ENCODE results near the gene CNTNAP2.
"Not testable (repeated sequence)": the region's sequence is repeated elsewhere in the genome, so short reads cannot be mapped to it uniquely, and the experiment has no call there.

Gene CNTNAP2

DNA sequence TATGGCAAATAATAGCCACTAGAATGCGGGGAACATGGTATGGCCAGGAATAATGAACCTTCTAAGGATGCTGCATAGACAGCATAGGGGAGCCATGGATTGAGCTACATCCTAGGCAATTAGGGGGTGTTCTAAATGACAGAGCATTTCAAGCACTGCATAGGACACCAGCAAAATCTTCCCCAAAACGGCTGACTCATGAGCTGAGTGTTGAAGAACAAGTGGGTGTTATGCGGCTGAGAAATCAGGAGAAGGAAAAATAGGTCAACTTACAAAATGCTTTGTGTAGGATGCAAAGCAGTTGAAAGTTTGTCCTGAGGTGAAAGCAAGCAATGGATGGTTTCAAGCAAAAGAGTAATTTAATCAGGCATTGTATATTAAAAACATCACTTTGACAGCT lies 1450.4 kb downstream of the CNTNAP2 start:
- TF ChIP-seq GATA1 (IDR thresholded peaks at IDR 0.05; ENCODE audit: low read depth, low read length) (no peak), POLR2A (IDR thresholded peaks at IDR 0.05; ENCODE audit: low read length) (no peak)
- DNase-seq = no peak

DNA sequence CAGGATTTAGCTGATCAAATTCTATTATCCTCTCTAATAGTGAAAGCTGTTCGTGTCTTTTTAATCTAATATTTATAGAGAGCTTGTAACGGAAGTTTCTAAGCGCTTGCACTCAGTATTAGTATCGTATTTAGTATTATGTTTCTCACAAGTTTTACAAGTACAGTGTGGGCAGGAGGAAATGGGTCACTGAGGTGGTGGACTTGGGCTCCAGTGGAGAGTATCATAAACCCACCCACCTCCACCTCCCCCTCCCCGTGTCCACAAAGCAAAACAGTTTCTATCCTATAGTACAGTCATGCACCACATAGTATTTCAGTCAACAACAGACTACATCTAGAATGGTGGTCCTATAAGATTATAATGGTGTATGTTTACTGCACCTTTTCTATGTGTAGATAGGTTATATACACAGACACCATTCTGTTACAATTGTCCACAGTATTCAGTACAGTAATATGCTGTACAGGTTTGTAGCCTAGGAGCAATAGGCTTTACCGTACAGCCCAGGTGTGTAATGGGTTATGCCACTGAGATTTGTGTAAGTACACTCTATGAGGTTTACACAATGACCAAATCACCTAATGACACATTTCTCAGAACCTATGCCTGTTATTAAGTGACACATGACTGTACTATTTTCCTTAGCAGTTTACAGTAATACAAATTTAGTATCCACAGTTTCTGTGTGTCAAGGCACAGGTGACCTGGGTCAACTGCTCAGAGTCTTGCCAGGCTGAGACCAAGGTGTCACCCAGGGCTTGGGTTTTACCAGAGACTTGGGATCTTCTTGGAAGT lies 1452.7 kb downstream of the CNTNAP2 start:
- no peak for DNase-seq
- TF ChIP-seq POLR2A (IDR thresholded peaks at IDR 0.05; ENCODE audit: low read length) = no peak
- TF ChIP-seq GATA1 (IDR thresholded peaks at IDR 0.05; ENCODE audit: low read depth, low read length) = no peak

DNA sequence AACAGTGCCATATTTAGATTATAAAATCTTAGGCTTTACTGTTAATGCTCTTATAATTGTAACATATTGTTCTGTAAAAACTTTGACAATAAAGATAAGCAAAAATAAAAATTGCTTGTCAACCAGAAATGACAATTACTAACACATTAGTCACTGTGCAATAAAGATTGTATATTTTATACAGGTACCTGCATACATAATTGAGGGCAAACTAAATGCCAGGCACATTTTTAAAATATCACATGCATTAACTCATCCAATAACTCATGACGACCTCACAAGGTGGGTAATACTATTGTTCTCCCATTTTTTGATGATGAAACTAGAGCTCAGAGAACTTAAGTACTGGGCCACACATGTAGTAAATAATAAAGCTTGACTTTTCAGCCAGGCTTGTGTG lies 1453.8 kb downstream of the CNTNAP2 start:
- TF ChIP-seq POLR2A (IDR thresholded peaks at IDR 0.05; ENCODE audit: low read length) = no peak
- TF ChIP-seq GATA1 (IDR thresholded peaks at IDR 0.05; ENCODE audit: low read depth, low read length) = no peak
- DNase-seq = no peak

DNA sequence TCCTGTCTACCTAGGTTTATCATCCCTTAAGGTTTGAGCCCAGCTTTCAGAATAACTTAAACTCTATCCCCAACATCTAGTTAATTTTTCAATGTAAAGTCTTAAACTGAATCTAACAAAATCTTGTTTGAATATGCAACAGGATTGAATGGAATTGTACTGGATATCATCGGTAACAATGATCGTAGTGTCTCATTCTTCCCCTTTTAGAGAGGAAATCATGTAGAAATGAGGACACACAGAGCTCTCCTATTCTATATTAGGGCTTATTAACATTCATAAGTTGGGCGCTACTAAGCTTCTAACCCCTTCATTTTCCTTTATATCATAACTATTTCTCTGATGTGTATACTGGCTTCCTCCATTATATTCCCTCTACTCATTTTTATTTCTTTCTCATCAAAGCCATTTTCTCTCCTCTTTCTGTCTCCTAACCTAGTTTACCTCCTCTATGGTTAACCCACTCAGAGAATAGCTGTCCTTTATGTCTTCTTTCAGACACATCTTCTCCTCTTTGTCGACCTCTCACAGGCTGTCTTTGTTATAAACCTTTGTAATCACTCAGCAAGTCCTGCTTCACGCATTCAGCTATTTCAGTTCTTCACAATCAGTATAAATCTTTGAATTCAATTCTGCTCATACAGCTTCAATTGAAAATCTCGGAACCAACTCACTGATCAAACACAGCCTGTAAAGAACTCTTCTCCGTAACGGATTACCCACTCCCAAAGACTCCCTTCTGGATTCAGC lies 1455.0 kb downstream of the CNTNAP2 start:
- TF ChIP-seq POLR2A (IDR thresholded peaks at IDR 0.05; ENCODE audit: low read length) (no peak), GATA1 (IDR thresholded peaks at IDR 0.05; ENCODE audit: low read depth, low read length) (no peak)

GRCh38 chr7:147578196-147578595 lies 1461.6 kb downstream of the CNTNAP2 start:
- TF ChIP-seq GATA1 (IDR thresholded peaks at IDR 0.05; ENCODE audit: low read depth, low read length) (no peak), POLR2A (IDR thresholded peaks at IDR 0.05; ENCODE audit: low read length) (no peak)
- DNase-seq = no peak

More for the DNA sequence above, 1455.0 kb downstream of the CNTNAP2 start:
- DNase-seq = no peak

GRCh38 chr7:147579148-147579547 lies 1462.5 kb downstream of the CNTNAP2 start:
- TF ChIP-seq GATA1 (IDR thresholded peaks at IDR 0.05; ENCODE audit: low read depth, low read length) (no peak), POLR2A (IDR thresholded peaks at IDR 0.05; ENCODE audit: low read length) (no peak)
- no peak for DNase-seq

- no peak for DNase-seq
- TF ChIP-seq GATA1 (IDR thresholded peaks at IDR 0.05; ENCODE audit: low read depth, low read length) (no peak), POLR2A (IDR thresholded peaks at IDR 0.05; ENCODE audit: low read length) (no peak)
Observed at GRCh38 chr7:147584771-147585193, 1468.2 kb downstream of the CNTNAP2 start.

DNA sequence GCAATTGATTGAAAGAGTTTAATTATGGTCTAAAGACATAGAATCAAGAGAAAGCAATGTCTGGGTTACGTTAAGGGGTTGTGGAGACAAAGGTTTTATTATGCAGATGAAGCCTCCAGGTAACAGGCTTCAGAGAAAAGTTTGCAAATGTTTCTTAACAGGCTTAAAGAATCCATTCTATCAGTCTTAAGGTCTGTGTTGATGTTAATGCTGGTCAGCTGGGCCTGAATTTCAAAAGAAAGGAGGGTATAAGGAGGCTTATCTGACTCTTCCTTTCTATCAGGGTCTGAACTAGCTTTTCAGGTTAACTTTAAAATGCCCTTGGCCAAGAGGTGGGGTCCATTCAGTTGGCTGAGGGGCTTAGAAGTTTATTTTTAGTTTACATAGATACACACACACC lies 1469.5 kb downstream of the CNTNAP2 start:
- DNase-seq = no peak
- TF ChIP-seq POLR2A (IDR thresholded peaks at IDR 0.05; ENCODE audit: low read length) = no peak
- no peak for TF ChIP-seq GATA1 (IDR thresholded peaks at IDR 0.05; ENCODE audit: low read depth, low read length)

DNA sequence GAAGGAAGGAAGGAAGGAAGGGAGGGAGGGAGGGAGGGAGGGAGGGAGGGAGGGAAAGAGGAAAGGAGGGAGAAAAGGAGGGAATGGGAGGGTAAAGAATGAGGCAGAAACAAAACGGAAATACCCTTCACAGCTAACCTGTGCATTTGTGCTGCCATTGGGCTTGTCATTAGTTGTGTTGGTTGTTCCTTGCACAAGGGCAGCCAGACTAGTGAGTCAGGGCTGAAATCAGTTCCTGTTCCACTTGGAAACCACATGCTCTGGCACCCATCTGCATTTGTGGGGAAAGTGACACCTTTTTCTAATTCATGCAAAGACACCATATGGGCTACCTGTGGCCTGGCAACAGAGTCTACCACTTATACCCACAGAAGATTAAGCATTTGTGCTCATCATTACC lies 1469.9 kb downstream of the CNTNAP2 start:
- no peak for DNase-seq
- TF ChIP-seq POLR2A (IDR thresholded peaks at IDR 0.05; ENCODE audit: low read length) = no peak
- no peak for TF ChIP-seq GATA1 (IDR thresholded peaks at IDR 0.05; ENCODE audit: low read depth, low read length)

DNA sequence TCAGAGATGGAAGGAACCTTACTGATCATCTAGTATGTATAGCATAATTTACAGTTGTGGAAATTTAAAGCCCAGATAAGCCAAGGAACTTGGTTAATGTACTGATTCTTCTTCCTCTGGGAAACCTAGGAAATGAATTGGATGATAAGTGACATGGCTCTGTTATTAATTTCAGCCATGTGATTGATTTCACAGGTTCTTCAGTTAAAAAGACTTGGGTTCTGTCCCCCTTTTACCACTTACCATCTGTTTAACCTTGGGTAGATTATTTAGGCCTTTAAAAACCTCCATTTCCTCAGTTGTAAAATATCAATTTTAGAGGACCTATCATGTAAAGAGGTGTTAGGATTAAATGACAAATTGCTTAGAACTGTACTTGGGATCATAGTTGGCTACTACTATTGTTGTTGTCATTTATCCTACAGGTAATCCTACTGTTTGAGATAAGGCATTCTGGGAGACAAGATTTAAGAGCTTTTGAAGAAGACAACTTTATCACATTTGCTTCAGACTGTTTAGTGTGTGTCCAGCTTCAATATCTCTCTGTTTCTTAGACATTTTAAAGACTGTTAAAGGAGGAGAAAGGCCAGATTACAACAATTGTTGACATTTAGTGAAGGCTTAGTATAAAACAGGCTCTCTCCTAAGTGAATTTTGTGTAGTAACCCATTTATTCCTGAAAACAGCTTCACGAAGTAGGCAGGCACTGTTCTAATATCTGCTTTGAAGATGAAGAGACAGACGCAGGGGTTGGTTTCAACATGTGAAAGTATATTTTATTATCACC lies 1476.9 kb downstream of the CNTNAP2 start:
- TF ChIP-seq GATA1 (IDR thresholded peaks at IDR 0.05; ENCODE audit: low read depth, low read length) (no peak), POLR2A (IDR thresholded peaks at IDR 0.05; ENCODE audit: low read length) (no peak)

DNA sequence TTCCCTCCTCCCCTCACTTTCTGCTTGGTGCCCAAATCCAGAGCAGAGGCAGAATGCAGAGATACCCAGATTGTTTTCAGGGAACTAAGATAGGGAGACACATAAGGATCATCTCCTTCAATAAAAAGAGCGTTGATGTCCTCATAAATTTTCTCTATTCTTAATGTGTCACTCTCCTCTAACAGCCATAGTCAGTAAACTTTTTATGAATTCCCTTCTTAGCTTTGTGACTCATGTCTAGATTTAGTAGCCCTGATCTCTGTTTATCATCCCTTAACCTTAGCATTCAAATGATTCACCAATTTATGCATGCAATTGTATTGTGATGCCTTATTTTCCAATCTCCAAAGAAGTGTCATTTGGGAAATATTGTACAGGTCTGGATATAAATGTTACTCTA lies 1478.4 kb downstream of the CNTNAP2 start:
- no peak for DNase-seq

More for the DNA sequence above, 1476.9 kb downstream of the CNTNAP2 start:
- no peak for DNase-seq

GRCh38 chr7:147598687-147599086 lies 1482.1 kb downstream of the CNTNAP2 start:
- not testable (repeated sequence) for DNase-seq

More for the DNA sequence above, 1478.4 kb downstream of the CNTNAP2 start:
- TF ChIP-seq POLR2A (IDR thresholded peaks at IDR 0.05; ENCODE audit: low read length) (no peak), GATA1 (IDR thresholded peaks at IDR 0.05; ENCODE audit: low read depth, low read length) (no peak)

GRCh38 chr7:147605323-147605722 lies 1488.7 kb downstream of the CNTNAP2 start:
- DNase-seq = no peak
- TF ChIP-seq GATA1 (IDR thresholded peaks at IDR 0.05; ENCODE audit: low read depth, low read length) (no peak), POLR2A (IDR thresholded peaks at IDR 0.05; ENCODE audit: low read length) (no peak)
